CD8-positive, alpha-beta memory T cell (primary cell): ENCODE results near the gene OR4D10. TPM values are rescaled to one million over a fixed set of nuclear protein-coding genes. Genes with fewer than 3 reads are reported as not detected.

Experiments used
- CTCF ChIA-PET: fragments of 350-600 bp; sonication (Branson Sonifier 250); formaldehyde crosslinking; loops from one replicate; lab custom pipeline; 2021; ENCODE audit warnings: antibody characterized with exemption; lab: Charles Lee
- POLR2A ChIA-PET: fragments of 350-600 bp; sonication (Branson Sonifier 250); formaldehyde crosslinking; loops from one replicate; lab custom pipeline; 2021; ENCODE audit warnings: antibody characterized with exemption; lab: Charles Lee
- DNase-seq, 5 donors: peaks; one replicate each; pipeline versions ENCODE4 v3.0.0 to v3.0.0-alpha.2; 2020 to 2022; ENCODE audit warnings: mixed read lengths in 1 of 5
- H3K27ac ChIP-seq: one replicate; pipeline ENCODE4 v1.7.0; 2013; ENCODE audit warnings: low read depth, mild to moderate bottlenecking, low read length, moderate library complexity
- H3K27me3 ChIP-seq: 2 replicates; pipeline ENCODE4 v1.7.0; 2013; ENCODE audit warnings: low read length, mild to moderate bottlenecking; ENCODE audit not compliant: insufficient read depth, poor library complexity, severe bottlenecking
- H3K36me3 ChIP-seq: 2 replicates; pipeline ENCODE4 v1.7.0; 2013; ENCODE audit warnings: mild to moderate bottlenecking, low read length, moderate library complexity; ENCODE audit not compliant: insufficient read depth
- H3K4me1 ChIP-seq: 2 replicates; pipeline ENCODE4 v1.7.0; 2013; ENCODE audit warnings: mild to moderate bottlenecking, low read length, moderate library complexity; ENCODE audit not compliant: insufficient read depth
- H3K4me3 ChIP-seq: 2 replicates; pipeline ENCODE4 v1.7.0; 2013; ENCODE audit warnings: mild to moderate bottlenecking, low read length
- H3K9me3 ChIP-seq: 2 replicates; pipeline ENCODE4 v1.7.0; 2013; ENCODE audit warnings: mild to moderate bottlenecking, low read length
- H3K27ac Mint-ChIP-seq, 8 donors: one replicate each; pipeline ENCODE4 v1.8.0; 2020 to 2021; ENCODE audit warnings: mixed read lengths in 8 of 8, mild to moderate bottlenecking in 6 of 8, inconsistent platforms in 3 of 8, moderate library complexity in 3 of 8
- H3K27me3 Mint-ChIP-seq, 2 donors: one replicate each; pipeline ENCODE4 v1.8.0; 2020 to 2021; ENCODE audit warnings: mixed read lengths in 2 of 2, mild to moderate bottlenecking in 1 of 2, moderate library complexity in 1 of 2
- H3K36me3 Mint-ChIP-seq, 3 donors: one replicate each; pipeline ENCODE4 v1.8.0; 2020 to 2021; ENCODE audit warnings: mixed read lengths in 3 of 3, inconsistent platforms in 1 of 3, mild to moderate bottlenecking in 1 of 3
- H3K4me1 Mint-ChIP-seq, 3 donors: one replicate each; pipeline ENCODE4 v1.8.0; 2020 to 2021; ENCODE audit warnings: mixed read lengths in 3 of 3, inconsistent platforms in 1 of 3, mild to moderate bottlenecking in 1 of 3
- H3K4me3 Mint-ChIP-seq, 7 donors: one replicate each; pipeline ENCODE4 v1.8.0; 2020 to 2021; ENCODE audit warnings: mixed read lengths in 7 of 7, mild to moderate bottlenecking in 6 of 7, moderate library complexity in 4 of 7, inconsistent platforms in 2 of 7
- H3K9me3 Mint-ChIP-seq, 5 donors: one replicate each; pipeline ENCODE4 v1.8.0; 2020 to 2022; ENCODE audit warnings: mixed read lengths in 5 of 5, mild to moderate bottlenecking in 3 of 5, moderate library complexity in 2 of 5, inconsistent platforms in 1 of 5
- polyA plus RNA-seq: library from polyadenylated mRNA; unstranded; fragments of 300-500 nt; fragmentation: Illumina TruSeq; gene quantifications from one replicate; pipeline ENCODE4 v1.2.3, GENCODE V29; 2021
- total RNA-seq, 2 experiments: library from RNA; stranded (reverse); gene quantifications; one replicate each; pipeline ENCODE4 v1.2.3, GENCODE V29; 2021

Gene OR4D10
- total RNA-seq (not detected), polyA plus RNA-seq (not detected)

- ChIA-PET CTCF (no interaction called here), POLR2A (no interaction called here)
- Mint-ChIP-seq H3K27ac (no peak within 1 kb of the TSS), H3K27me3 (peaks cover 9 to 36% of the 10 kb centered on the region in 2 donors), H3K4me3 (no peak within 1 kb of the TSS), H3K4me1 (no peaks in the 10 kb centered on the region), H3K9me3 (no peaks in the 10 kb centered on the region), H3K36me3 (no peaks in the 10 kb centered on the region)
- DNase-seq, result no peak
- Histone ChIP-seq H3K4me1 (no peaks in the 10 kb centered on the region), H3K4me3 (no peak within 1 kb of the TSS), H3K27ac (no peak within 1 kb of the TSS), H3K27me3 (no peaks in the 10 kb centered on the region), H3K9me3 (no peaks in the 10 kb centered on the region), H3K36me3 (no peaks in the 10 kb centered on the region)
These were observed at the start of gene OR4D10 for GRCh38 chr11:59473015-59473414. OR4D10 (plus strand) TSS chr11:59473315; CDS start chr11:59477430, 4,115 bp downstream.

GRCh38 chr11:59423835-59424234, 49.3 kb upstream of the OR4D10 start:
- peaks cover 1 to 24% of the 10 kb centered on the region in 2 donors for H3K27me3 Mint-ChIP-seq
- Histone ChIP-seq H3K4me1 (no peaks in the 10 kb centered on the region), H3K4me3 (no peak overlapping the region), H3K27me3 (no peaks in the 10 kb centered on the region), H3K9me3 (no peaks in the 10 kb centered on the region), H3K27ac (no peak overlapping the region), H3K36me3 (no peaks in the 10 kb centered on the region)
- H3K4me1 Mint-ChIP-seq, result no peaks in the 10 kb centered on the region
- no peaks in the 10 kb centered on the region for H3K9me3 Mint-ChIP-seq
- no peak for DNase-seq
- no peaks in the 10 kb centered on the region for H3K36me3 Mint-ChIP-seq
- ChIA-PET CTCF (no interaction called here), POLR2A (no interaction called here)
- H3K27ac Mint-ChIP-seq, result no peak overlapping the region
- no peak overlapping the region for H3K4me3 Mint-ChIP-seq

GRCh38 chr11:59425131-59425530, 48.0 kb upstream of the OR4D10 start:
- Mint-ChIP-seq H3K9me3 (no peaks in the 10 kb centered on the region), H3K27me3 (peaks cover 1 to 16% of the 10 kb centered on the region in 2 donors), H3K4me1 (no peaks in the 10 kb centered on the region), H3K36me3 (no peaks in the 10 kb centered on the region), H3K4me3 (no peak overlapping the region), H3K27ac (no peak overlapping the region)
- no peaks in the 10 kb centered on the region for H3K4me1 ChIP-seq
- no peaks in the 10 kb centered on the region for H3K36me3 ChIP-seq
- ChIA-PET CTCF (interaction anchor here (1.0 kb wide), 1 partner anchor 254 kb away, joined by 4 read pairs; the partner anchor contains the start of gene DTX4), POLR2A (no interaction called here)
- no peaks in the 10 kb centered on the region for H3K27me3 ChIP-seq
- H3K9me3 ChIP-seq, result no peaks in the 10 kb centered on the region
- H3K4me3 ChIP-seq, result no peak overlapping the region
- no peak for DNase-seq
- no peak overlapping the region for H3K27ac ChIP-seq

GRCh38 chr11:59426361-59427067, 46.6 kb upstream of the OR4D10 start, which contains the start of gene OR5A2:
OR5A2 (minus strand) TSS chr11:59426413; CDS start chr11:59422953, 3,460 bp downstream.
- no peak for DNase-seq
- no peak within 1 kb of the TSS for H3K27ac Mint-ChIP-seq
- H3K27me3 Mint-ChIP-seq, result peaks cover 1 to 16% of the 10 kb centered on the region in 2 donors
- no peaks in the 10 kb centered on the region for H3K9me3 Mint-ChIP-seq
- no peaks in the 10 kb centered on the region for H3K36me3 ChIP-seq
- no peak within 1 kb of the TSS for H3K4me3 Mint-ChIP-seq
- no peaks in the 10 kb centered on the region for H3K9me3 ChIP-seq
- ChIA-PET CTCF (no interaction called here), POLR2A (no interaction called here)
- no peaks in the 10 kb centered on the region for H3K27me3 ChIP-seq
- no peaks in the 10 kb centered on the region for H3K36me3 Mint-ChIP-seq
- H3K27ac ChIP-seq, result no peak within 1 kb of the TSS
- H3K4me3 ChIP-seq, result no peak within 1 kb of the TSS
- H3K4me1 ChIP-seq, result no peaks in the 10 kb centered on the region
- H3K4me1 Mint-ChIP-seq, result no peaks in the 10 kb centered on the region

- ChIA-PET POLR2A (no interaction called here), CTCF (no interaction called here)
- no peaks in the 10 kb centered on the region for H3K27me3 ChIP-seq
- Mint-ChIP-seq H3K36me3 (no peaks in the 10 kb centered on the region), H3K27me3 (peaks cover 1 to 20% of the 10 kb centered on the region in 2 donors), H3K4me3 (no peak overlapping the region), H3K4me1 (no peaks in the 10 kb centered on the region), H3K9me3 (no peaks in the 10 kb centered on the region), H3K27ac (no peak overlapping the region)
- H3K4me3 ChIP-seq, result no peak overlapping the region
- H3K27ac ChIP-seq, result no peak overlapping the region
- H3K9me3 ChIP-seq, result no peaks in the 10 kb centered on the region
- no peaks in the 10 kb centered on the region for H3K36me3 ChIP-seq
- no peak for DNase-seq
- no peaks in the 10 kb centered on the region for H3K4me1 ChIP-seq
These were observed 46.1 kb upstream of the OR4D10 start for GRCh38 chr11:59427068-59427382.

GRCh38 chr11:59429924-59430516, 43.1 kb upstream of the OR4D10 start:
- Mint-ChIP-seq H3K36me3 (no peaks in the 10 kb centered on the region), H3K9me3 (no peaks in the 10 kb centered on the region), H3K4me1 (no peaks in the 10 kb centered on the region), H3K4me3 (no peak overlapping the region), H3K27ac (no peak overlapping the region), H3K27me3 (peaks cover 3 to 15% of the 10 kb centered on the region in 2 donors)
- no peaks in the 10 kb centered on the region for H3K36me3 ChIP-seq
- no peak overlapping the region for H3K4me3 ChIP-seq
- H3K27me3 ChIP-seq, result no peaks in the 10 kb centered on the region
- POLR2A ChIA-PET, result no interaction called here
- peak in 2 of 5 donors; percentile 29 to 56 for DNase-seq
- no peak overlapping the region for H3K27ac ChIP-seq
- H3K4me1 ChIP-seq, result no peaks in the 10 kb centered on the region
- CTCF ChIA-PET, result interaction anchor here (0.8 to 3.3 kb wide), 4 partner anchors 8 to 258 kb away, joined by 3 to 18 read pairs (median 4); partner anchors contain the start of gene DTX4
- H3K9me3 ChIP-seq, result no peaks in the 10 kb centered on the region

- CTCF ChIA-PET, result no interaction called here
- no peak for DNase-seq
- Histone ChIP-seq H3K4me1 (no peaks in the 10 kb centered on the region), H3K4me3 (no peak within 1 kb of the TSS), H3K36me3 (no peaks in the 10 kb centered on the region), H3K27me3 (no peaks in the 10 kb centered on the region), H3K9me3 (no peaks in the 10 kb centered on the region), H3K27ac (no peak within 1 kb of the TSS)
- no peak within 1 kb of the TSS for H3K27ac Mint-ChIP-seq
- no peaks in the 10 kb centered on the region for H3K36me3 Mint-ChIP-seq
- H3K4me3 Mint-ChIP-seq, result no peak within 1 kb of the TSS
- H3K4me1 Mint-ChIP-seq, result no peaks in the 10 kb centered on the region
- POLR2A ChIA-PET, result no interaction called here
- peaks cover 6 to 8% of the 10 kb centered on the region in 2 donors for H3K27me3 Mint-ChIP-seq
- H3K9me3 Mint-ChIP-seq, result no peaks in the 10 kb centered on the region
These were observed 36.9 kb upstream of the OR4D10 start, which contains the start of gene OR5A1 for GRCh38 chr11:59436169-59436568. OR5A1 (plus strand) TSS chr11:59436469; CDS start chr11:59443169, 6,700 bp downstream.

GRCh38 chr11:59437770-59438169, 35.3 kb upstream of the OR4D10 start:
- Mint-ChIP-seq H3K9me3 (no peaks in the 10 kb centered on the region), H3K27me3 (peaks cover 6% of the 10 kb centered on the region in 2 donors), H3K4me3 (no peak overlapping the region), H3K27ac (no peak overlapping the region), H3K36me3 (no peaks in the 10 kb centered on the region), H3K4me1 (no peaks in the 10 kb centered on the region)
- Histone ChIP-seq H3K4me1 (no peaks in the 10 kb centered on the region), H3K36me3 (no peaks in the 10 kb centered on the region), H3K4me3 (no peak overlapping the region), H3K27me3 (no peaks in the 10 kb centered on the region), H3K27ac (no peak overlapping the region), H3K9me3 (no peaks in the 10 kb centered on the region)
- CTCF ChIA-PET, result interaction anchor here (1.7 kb wide), 1 partner anchor 9 kb away, joined by 5 read pairs; no protein-coding TSS in a partner anchor
- no peak for DNase-seq
- POLR2A ChIA-PET, result no interaction called here
